Forelimb muscle (tissue), 1 donor: ENCODE measurements around the gene RANBP2. TPM values are rescaled to one million over a fixed set of nuclear protein-coding genes. Genes with fewer than 3 reads are reported as not detected.

Experiments used
- DNase-seq: peaks from one replicate; pipeline ENCODE4 v3.0.0-alpha.2; 2013; ENCODE audit warnings: low read depth
- polyA plus RNA-seq: library from polyadenylated mRNA; unstranded; fragments of 120-200 nt; gene quantifications from one replicate; pipeline ENCODE4 v1.2.1, GENCODE V29; 2013; ENCODE audit not compliant: insufficient read length

RANBP2 gene
- polyA plus RNA-seq, 1 donor, result 33.5 TPM

DNA sequence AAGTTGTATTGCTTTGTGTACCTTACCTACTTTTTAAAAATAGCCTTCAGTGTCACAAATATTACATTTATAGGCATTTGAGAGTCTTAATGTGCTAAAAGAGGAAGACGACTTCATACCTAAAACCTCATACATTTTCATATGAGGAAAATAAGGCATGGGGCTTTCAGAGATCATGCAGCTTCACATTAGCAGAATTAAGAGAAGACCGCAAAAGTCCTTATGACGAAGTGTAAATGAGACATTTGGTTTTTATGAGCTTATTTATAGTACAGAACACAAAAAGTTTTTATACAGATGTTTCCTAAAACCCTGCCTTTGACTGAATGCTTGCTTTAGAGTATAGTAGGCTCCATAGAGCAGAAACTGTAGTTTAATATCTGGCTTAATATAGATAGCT, 57.2 kb downstream of the RANBP2 start:
- DNase-seq, result no peak

DNA sequence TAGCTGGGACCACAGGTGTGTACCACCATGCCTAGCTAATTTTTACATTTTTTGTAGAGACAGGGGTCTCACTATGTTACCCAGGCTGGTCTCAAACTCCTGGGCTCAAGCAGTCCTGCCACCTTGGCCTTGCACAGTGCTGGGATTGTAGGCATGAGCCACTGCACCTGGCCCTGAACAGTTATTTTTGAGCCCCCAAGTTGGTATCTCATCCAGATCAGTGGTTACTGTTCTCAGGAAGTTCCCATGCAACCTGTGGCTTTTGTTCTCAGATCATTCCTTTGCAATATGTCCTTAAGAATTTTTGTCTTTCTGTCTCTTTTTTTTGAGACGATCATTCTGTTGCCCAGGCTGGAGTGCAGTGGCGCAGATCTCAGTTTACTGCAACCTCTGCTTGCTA, 59.6 kb downstream of the RANBP2 start:
- DNase-seq, result no peak

DNA sequence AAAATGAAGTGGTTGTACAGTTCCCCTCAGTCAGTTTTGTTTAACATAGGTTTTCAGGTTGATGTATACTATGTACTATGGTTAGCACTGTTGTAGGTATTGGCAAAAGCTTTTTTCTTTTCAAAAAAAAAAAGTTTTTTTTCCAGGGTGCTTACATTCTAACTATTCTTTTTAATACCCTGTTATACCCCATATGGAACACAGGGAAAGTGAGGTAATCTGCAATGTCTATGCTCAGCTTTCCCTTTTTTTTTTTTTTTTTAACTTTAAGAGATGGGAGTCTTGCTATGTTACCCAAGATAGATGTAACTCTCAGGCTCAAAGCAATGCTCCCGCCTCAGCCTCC, 66.7 kb downstream of the RANBP2 start:
- DNase-seq, result no peak

DNA sequence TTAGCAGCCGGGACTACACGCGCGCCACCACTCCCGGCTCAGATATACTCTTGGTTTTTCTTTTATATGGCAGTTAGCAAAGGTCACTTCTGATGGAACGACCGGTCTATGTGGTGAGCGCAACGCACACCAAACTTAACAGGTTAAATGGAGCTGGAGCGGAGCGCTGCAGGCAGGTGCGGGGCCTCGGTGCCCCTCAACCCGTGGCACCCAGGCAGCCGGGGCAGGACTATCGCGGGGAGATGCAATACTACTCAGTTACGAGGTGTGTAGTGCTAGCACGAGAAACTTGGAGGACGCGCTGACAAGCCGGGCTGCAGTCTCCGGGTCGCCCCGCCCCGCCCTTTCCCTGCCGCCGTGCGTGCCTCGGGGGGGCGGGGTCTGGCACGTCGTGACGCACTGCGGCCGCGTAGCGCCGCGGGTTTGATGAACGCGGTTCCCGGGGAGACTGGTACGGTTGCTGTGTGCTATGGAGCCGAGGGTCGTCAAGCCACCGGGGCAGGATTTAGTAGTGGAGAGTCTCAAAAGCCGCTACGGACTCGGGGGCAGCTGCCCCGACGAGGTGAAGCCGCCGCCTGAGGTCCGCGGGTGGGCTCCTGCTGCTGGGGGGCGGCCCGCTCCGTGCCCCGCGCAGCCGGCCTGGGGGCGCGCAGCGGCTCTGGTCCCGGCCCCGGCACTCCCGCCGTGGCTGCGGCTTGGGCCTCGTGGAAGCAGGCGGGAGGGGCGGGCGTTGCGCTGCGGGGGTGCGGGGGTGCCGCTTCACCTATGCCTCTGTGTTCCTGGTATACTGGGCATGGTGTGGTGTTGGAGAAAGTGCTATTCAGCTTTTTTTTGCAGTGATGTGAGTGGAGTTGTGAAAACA, 67.3 kb downstream of the RANBP2 start, which contains the start of gene CCDC138:
TSS of gene CCDC138 (plus strand) at position 418 of the 862 bp plus-strand sequence. CDS start at position 470, 52 bp downstream.
- peak; percentile 26 for DNase-seq

GRCh38 chr2:108787216-108787541, 67.9 kb downstream of the RANBP2 start:
- DNase-seq, result no peak

DNA sequence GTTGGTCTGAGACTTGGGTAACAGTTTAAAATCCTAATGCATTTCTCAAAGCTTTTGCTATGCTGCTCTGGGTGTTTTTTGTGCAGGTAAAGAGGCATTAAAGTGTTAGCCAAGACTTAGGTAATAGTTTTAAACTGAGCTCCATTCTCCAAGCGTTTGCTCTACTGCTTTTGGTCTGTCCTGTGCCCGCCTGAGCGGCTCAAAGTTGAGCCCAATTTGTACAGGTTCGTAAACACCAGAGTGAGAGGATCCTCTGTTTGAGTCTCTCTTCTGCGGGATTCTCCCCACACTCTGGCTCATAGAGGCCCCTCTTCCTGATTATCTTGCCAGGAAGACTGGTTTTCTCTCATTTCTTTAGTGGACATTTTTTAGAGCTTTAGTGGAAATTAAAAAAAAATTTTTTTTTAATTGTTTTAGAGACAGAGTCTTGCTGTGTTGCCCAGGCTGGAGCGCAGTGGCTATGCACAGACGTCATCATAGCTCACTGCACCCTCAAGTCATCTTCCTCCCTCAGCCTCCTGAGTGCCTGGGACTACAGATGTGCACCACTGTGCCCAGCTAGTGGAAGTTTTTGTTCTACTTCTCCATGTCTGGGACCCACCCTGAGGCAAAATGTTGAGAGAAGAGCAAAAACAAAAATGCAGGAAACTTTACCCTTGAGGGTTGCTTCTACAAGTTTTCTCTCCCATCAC, 83.9 kb downstream of the RANBP2 start:
- DNase-seq, result no peak

GRCh38 chr2:108805032-108805431, 85.8 kb downstream of the RANBP2 start:
- DNase-seq, result no peak

GRCh38 chr2:108805782-108806181, 86.5 kb downstream of the RANBP2 start:
- DNase-seq, result no peak

GRCh38 chr2:108806371-108807113, 87.3 kb downstream of the RANBP2 start:
- no peak for DNase-seq

- DNase-seq, result no peak
These were observed 90.7 kb downstream of the RANBP2 start for GRCh38 chr2:108809936-108810335.

GRCh38 chr2:108810993-108811957, 92.0 kb downstream of the RANBP2 start:
- DNase-seq, result no peak

- no peak for DNase-seq
These were observed 94.5 kb downstream of the RANBP2 start for GRCh38 chr2:108813732-108814131.

- DNase-seq, result no peak
These were observed 101.2 kb downstream of the RANBP2 start for GRCh38 chr2:108820482-108820881.

DNA sequence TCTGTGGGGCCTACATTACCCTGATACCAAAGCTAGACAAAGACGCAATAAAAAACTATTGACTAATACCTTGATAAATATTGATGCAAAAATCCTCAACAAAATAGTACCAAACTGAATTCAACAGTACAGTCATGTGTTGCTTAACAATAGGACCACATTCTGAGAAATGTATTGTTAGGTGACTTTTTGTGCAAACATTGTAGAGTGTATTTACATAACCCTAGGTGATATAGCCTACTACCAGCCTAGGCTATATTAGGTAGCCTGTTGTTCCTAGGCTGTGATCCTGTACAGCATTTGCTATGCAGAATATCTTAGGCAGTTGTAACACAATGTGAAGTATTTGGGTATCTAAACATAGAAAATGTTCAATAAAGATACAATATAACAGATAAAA, 104.0 kb downstream of the RANBP2 start:
- no peak for DNase-seq

DNA sequence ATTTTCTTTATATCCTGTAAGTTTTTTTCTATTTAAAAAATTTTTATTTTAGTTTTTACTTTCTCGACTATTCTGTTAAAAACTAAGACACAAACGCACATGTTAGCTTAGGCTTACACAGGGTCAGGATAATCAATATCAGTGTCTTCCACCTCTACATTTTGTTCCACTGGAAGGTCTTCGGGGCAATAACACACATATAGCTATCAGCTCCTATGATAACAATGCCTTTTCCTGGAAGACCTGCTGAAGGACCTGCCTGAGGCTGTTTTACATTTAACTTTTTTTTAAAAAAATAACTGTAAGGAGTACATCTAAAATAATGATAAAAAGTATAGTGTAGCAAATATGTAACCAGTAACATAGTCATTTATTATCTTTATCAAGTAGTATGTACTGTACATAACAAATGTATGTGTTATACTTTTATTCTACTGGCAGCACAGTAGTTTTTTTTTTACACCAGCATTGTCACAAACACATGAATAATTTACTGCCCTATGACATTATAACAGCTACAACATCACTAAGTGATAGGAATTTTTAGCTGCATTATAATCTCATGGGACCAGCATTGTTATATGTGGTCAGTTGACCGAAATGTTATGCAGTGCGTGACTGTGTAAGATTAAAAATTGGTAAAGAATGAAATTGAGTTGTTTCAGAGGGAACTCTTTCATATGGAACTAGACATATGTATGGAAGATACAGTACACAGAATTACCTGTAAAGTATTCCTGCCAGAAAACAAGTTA, 105.2 kb downstream of the RANBP2 start:
- DNase-seq, result no peak

DNA sequence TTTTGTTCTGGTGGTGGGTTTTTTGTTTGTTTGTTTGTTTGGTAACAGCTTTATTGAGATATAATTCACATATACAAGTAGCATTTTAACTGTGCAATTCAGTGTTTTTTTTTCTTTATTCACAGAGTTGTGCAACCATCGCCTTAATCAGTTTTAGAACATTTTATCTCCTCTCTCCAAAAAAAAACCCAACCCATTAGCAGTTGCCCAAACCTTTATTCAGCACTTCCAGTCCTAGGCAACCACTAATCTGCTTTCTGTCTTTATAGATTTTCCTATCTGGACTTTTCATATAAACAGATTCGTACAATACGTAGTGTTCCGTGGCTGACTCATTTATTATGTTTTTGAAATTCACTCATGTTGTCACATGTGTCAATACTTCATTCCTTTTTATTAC, 106.0 kb downstream of the RANBP2 start:
- DNase-seq, result no peak

DNA sequence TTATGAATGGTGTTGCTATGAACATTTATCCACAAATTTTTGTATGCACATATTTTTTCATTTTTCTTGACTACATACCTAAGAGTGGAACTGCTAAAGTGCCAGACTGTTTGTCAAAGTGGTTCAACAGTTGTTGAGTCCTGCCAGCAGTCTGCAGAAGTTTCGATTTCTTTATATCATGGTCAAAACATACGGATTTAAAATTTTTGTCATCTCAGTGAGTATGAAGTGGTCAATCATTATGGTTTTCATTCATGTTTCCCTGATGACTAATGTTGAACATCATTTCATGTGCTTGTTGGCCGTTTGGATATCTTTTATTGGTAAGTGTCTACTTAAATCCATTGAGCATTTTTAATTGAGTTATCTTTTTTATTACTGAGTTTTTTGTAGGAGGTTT, 106.5 kb downstream of the RANBP2 start:
- DNase-seq, result no peak

DNA sequence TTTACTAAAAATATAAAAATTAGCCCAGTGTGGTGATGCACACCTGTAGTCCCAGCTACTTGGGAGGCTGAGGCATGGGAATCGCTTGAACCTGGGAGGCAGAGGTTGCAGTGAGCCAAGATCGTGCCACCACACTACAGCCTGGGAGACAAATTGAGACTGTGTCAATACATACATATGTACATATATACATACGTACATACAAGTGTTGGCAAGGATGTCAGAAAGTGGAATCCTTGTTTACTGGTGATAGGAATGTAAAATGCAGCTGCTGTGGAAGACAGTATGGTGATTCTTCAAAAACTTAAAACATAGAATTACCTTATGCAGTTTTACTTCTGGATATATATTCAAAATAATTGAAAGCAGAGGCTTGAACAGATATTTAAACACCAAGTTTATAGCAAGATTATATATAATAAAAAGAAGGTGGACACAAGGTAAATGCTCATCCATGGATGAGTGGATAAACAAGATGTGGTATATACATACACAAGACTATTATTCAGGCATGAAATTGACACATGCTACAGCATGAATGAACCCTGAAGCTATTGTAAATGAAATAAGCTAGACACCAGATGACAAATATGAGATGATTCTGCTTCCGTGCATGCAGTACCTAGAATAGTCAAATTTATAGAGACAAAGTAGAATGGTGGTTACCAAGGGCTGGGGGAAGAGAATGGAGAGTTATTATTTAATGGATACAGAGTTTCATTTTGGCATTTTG, 110.5 kb downstream of the RANBP2 start:
- no peak for DNase-seq

GRCh38 chr2:108833219-108833618, 113.9 kb downstream of the RANBP2 start:
- no peak for DNase-seq

DNA sequence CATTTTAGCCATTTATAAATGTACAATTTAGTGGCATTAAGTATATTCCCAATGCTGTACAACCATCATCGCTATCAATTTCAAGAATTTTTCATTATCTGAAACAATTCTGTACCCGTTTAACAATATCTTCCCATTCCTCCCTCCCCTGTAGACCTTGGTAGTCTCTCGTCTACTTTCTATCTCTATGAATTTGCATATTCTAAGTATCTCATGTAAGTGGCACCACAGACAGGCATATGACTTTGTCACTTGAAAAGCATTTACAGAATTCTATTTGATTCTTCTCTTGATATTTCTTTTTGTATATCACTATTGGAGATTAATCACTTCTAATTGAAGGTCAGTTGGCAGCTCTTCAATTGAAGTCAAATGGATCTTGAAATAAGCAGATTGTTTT, 115.3 kb downstream of the RANBP2 start:
- no peak for DNase-seq
